ENCODE measurements around the gene SPTBN4. TPM values are rescaled to one million over a fixed set of nuclear protein-coding genes. Genes with fewer than 3 reads are reported as not detected.
A peak's percentile ranks its signal among the peaks of the same experiment; 100 is the strongest.

The SPTBN4 gene
- total and polyA plus RNA-seq, 10 donors, result 0.30 to 2.3 (median 0.66) TPM

- Histone ChIP-seq H3K27ac (peak overlapping the region in 1 of 8 donors; percentile 3), H3K9me3 (no peaks in the 10 kb centered on the region), H3K36me3 (peaks cover 0 to 56% (median 13%) of the 10 kb centered on the region in 6 donors), H3K27me3 (replicated peaks in 1 of 7) (no peaks in the 10 kb centered on the region), H3K4me1 (peaks cover 15 to 28% (median 22%) of the 10 kb centered on the region in 6 donors), H3K4me3 (no peak overlapping the region)
- TF ChIP-seq POLR2AphosphoS5 (IDR thresholded peaks at IDR 0.05) (peak in 1 of 3 donors; percentile 10), POLR2A (IDR thresholded peaks at IDR 0.05) (no peak)
- 82 to 91% (median 88%) methylated on average over 8 of the region's 8 CpGs for WGBS, 5 donors
- DNase-seq, result no peak
- intact Hi-C loops (cut with DNase I; ENCODE audit: low total_unique reads), result loop anchor here (10.0 kb wide), 1 partner anchor 128 kb away; the partner anchor contains the start of gene SHKBP1
Observed at GRCh38 chr19:40446263-40446784, 20.5 kb upstream of the SPTBN4 start.

- no peak for DNase-seq
- Histone ChIP-seq H3K4me1 (peaks cover 0 to 11% (median 7%) of the 10 kb centered on the region in 6 donors), H3K27me3 (replicated peaks in 1 of 7) (no peaks in the 10 kb centered on the region), H3K36me3 (peaks cover 0 to 76% (median 4%) of the 10 kb centered on the region in 6 donors), H3K4me3 (no peak overlapping the region), H3K9me3 (no peaks in the 10 kb centered on the region), H3K27ac (no peak overlapping the region)
- TF ChIP-seq POLR2AphosphoS5 (IDR thresholded peaks at IDR 0.05) (no peak), POLR2A (IDR thresholded peaks at IDR 0.05) (no peak)
- TF ChIP-seq, protein P1, sequence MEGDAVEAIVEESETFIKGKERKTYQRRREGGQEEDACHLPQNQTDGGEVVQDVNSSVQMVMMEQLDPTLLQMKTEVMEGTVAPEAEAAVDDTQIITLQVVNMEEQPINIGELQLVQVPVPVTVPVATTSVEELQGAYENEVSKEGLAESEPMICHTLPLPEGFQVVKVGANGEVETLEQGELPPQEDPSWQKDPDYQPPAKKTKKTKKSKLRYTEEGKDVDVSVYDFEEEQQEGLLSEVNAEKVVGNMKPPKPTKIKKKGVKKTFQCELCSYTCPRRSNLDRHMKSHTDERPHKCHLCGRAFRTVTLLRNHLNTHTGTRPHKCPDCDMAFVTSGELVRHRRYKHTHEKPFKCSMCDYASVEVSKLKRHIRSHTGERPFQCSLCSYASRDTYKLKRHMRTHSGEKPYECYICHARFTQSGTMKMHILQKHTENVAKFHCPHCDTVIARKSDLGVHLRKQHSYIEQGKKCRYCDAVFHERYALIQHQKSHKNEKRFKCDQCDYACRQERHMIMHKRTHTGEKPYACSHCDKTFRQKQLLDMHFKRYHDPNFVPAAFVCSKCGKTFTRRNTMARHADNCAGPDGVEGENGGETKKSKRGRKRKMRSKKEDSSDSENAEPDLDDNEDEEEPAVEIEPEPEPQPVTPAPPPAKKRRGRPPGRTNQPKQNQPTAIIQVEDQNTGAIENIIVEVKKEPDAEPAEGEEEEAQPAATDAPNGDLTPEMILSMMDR (IDR thresholded peaks at IDR 0.05 in 8 of 11, conservative IDR thresholded peaks at IDR 0.05 in 3 of 11), result no peak
- intact Hi-C loops (cut with DNase I; ENCODE audit: low total_unique reads), result loop anchor here (10.0 kb wide), 1 partner anchor 125 kb away; the partner anchor contains the start of gene SHKBP1
- WGBS, 5 donors, result 87 to 98% (median 94%) methylated on average over 4 of the region's 4 CpGs
Observed at GRCh38 chr19:40449506-40449905, 17.3 kb upstream of the SPTBN4 start.

- H3K27ac ChIP-seq, result no peak overlapping the region
- no peak for DNase-seq
- no peak overlapping the region for H3K4me3 ChIP-seq
- H3K4me1 ChIP-seq, result peaks cover 0 to under 1% (median 0%) of the 10 kb centered on the region in 6 donors
- intact Hi-C loops (cut with DNase I; ENCODE audit: low total_unique reads), result no loop called here
- 90 to 98% (median 95%) methylated on average over 4 of the region's 4 CpGs for WGBS, 5 donors
- TF ChIP-seq POLR2A (IDR thresholded peaks at IDR 0.05) (no peak), POLR2AphosphoS5 (IDR thresholded peaks at IDR 0.05) (no peak)
- TF ChIP-seq, protein P1 (IDR thresholded peaks at IDR 0.05 in 8 of 11, conservative IDR thresholded peaks at IDR 0.05 in 3 of 11), result no peak
- no peaks in the 10 kb centered on the region for H3K9me3 ChIP-seq
- H3K27me3 ChIP-seq (replicated peaks in 1 of 7), result no peaks in the 10 kb centered on the region
- peaks cover 0 to 87% (median 4%) of the 10 kb centered on the region in 6 donors for H3K36me3 ChIP-seq
Observed at GRCh38 chr19:40450664-40451063, 16.1 kb upstream of the SPTBN4 start.

GRCh38 chr19:40452016-40452415 is 14.8 kb upstream of the SPTBN4 start:
- Histone ChIP-seq H3K4me3 (no peak overlapping the region), H3K27me3 (replicated peaks in 1 of 7) (no peaks in the 10 kb centered on the region), H3K36me3 (peaks cover 0 to 95% (median 4%) of the 10 kb centered on the region in 6 donors), H3K27ac (no peak overlapping the region), H3K9me3 (no peaks in the 10 kb centered on the region), H3K4me1 (no peaks in the 10 kb centered on the region)
- 68 to 86% (median 81%) methylated on average over 5 of the region's 5 CpGs for WGBS, 5 donors
- intact Hi-C loops (cut with DNase I; ENCODE audit: low total_unique reads), result no loop called here
- DNase-seq, result no peak
- TF ChIP-seq POLR2AphosphoS5 (IDR thresholded peaks at IDR 0.05) (peak in 1 of 3 donors; percentile 11), POLR2A (IDR thresholded peaks at IDR 0.05) (no peak)
- TF ChIP-seq, protein P1 (IDR thresholded peaks at IDR 0.05 in 8 of 11, conservative IDR thresholded peaks at IDR 0.05 in 3 of 11), result no peak
